GM12878 (cell line): ENCODE data around the gene NEK11. TPM values are rescaled to one million over a fixed set of nuclear protein-coding genes. Genes with fewer than 3 reads are reported as not detected.

ENCODE experiments used
- ATAC-seq: fragments of 200-7000 bp; cut with Tn5 transposase; 3 replicates; pipeline ENCODE4 v1.9.1; 2020; ENCODE audit warnings: mild to moderate bottlenecking, moderate library complexity
- BruUV-seq: library from RNA; stranded (reverse); fragments of 400-500 nt; replicated peaks from 2 replicates; lab custom pipeline; 2021; lab: Mats Ljungman, UMichigan
- CTCF ChIA-PET: fragments of 300-600 bp; sonication (Branson Sonifier 250); formaldehyde crosslinking; extraction: SDS; loops from one replicate; lab custom pipeline; 2021; ENCODE audit warnings: inconsistent platforms; lab: Yijun Ruan, JAX
- POLR2A ChIA-PET: fragments of 350-600 bp; formaldehyde crosslinking; extraction: SDS; loops from one replicate; lab custom pipeline; 2021; ENCODE audit warnings: inconsistent platforms; lab: Charles Lee
- RAD21 ChIA-PET: fragments of 300-600 bp; sonication (Branson Sonifier 250); formaldehyde crosslinking; loops from one replicate; lab custom pipeline; 2023; ENCODE audit warnings: antibody characterized with exemption; ENCODE audit not compliant: unreplicated experiment; lab: Charles Lee
- SMC1A ChIA-PET: fragments of 300-600 bp; sonication (Branson Sonifier 250); formaldehyde crosslinking; loops from one replicate; lab custom pipeline; 2023; ENCODE audit not compliant: unreplicated experiment, uncharacterized antibody; lab: Charles Lee
- DNase-seq: peaks from one replicate; pipeline ENCODE4 v3.0.0-alpha.2; 2011; ENCODE audit warnings: low read depth, low spot score
- FAIRE-seq: peaks from 3 replicates; lab custom pipeline; 2011; peaks lifted over from hg19 to GRCh38; lab: Jason Lieb, UNC
- H2AFZ ChIP-seq: 2 replicates; pipeline ENCODE4 v1.6.0; 2011; ENCODE audit warnings: low read depth, low read length, control low read depth; ENCODE audit not compliant: control insufficient read depth
- H3K27ac ChIP-seq: 2 replicates; pipeline ENCODE4 v1.5.1; 2011; ENCODE audit warnings: control low read depth; ENCODE audit not compliant: control insufficient read depth, insufficient read depth
- H3K27me3 ChIP-seq, 2 experiments: replicated peaks in 1 of 2; 2 replicates each; pipeline versions ENCODE4 v1.6.0 to v1.6.1; 2011; ENCODE audit warnings: low read length in 1 of 2; ENCODE audit not compliant: control insufficient read depth in 2 of 2, insufficient read depth in 2 of 2
- H3K36me3 ChIP-seq, 2 experiments: 2 replicates each; pipeline ENCODE4 v1.5.1; 2011; ENCODE audit warnings: low read length in 1 of 2; ENCODE audit not compliant: control insufficient read depth in 2 of 2, insufficient read depth in 2 of 2
- H3K4me1 ChIP-seq: 2 replicates; pipeline ENCODE4 v1.6.1; 2011; ENCODE audit warnings: mild to moderate bottlenecking, low read length, moderate library complexity, mixed read lengths; ENCODE audit not compliant: control insufficient read depth, insufficient read depth
- H3K4me2 ChIP-seq: 2 replicates; pipeline ENCODE4 v1.6.0; 2011; ENCODE audit warnings: control low read depth; ENCODE audit not compliant: control insufficient read depth, insufficient read depth
- H3K4me3 ChIP-seq: fragments of 200-600 bp; sonication (generic); 2 replicates; pipeline ENCODE4 v1.5.1; 2016
- H3K79me2 ChIP-seq: 2 replicates; pipeline ENCODE4 v1.6.0; 2011; ENCODE audit warnings: low read length; ENCODE audit not compliant: control insufficient read depth, insufficient read depth
- H3K9ac ChIP-seq: 2 replicates; pipeline ENCODE4 v1.8.0; 2011; ENCODE audit warnings: low read length, control low read depth, mixed read lengths; ENCODE audit not compliant: control insufficient read depth, insufficient read depth
- H3K9me3 ChIP-seq: replicated peaks from 3 replicates; pipeline ENCODE4 v1.5.1; 2011; ENCODE audit warnings: mild to moderate bottlenecking, low read length; ENCODE audit not compliant: control insufficient read depth, insufficient read depth
- H4K20me1 ChIP-seq: 2 replicates; pipeline ENCODE4 v1.6.0; 2011; ENCODE audit not compliant: control insufficient read depth, insufficient read depth
- BACH1 ChIP-seq: fragments of 450-650 bp; IDR thresholded peaks from 2 replicates; pipeline ENCODE4 v1.6.1; 2017; ENCODE audit warnings: mild to moderate bottlenecking, borderline replicate concordance
- CHD4 ChIP-seq: fragments of 200-600 bp; sonication (generic); IDR thresholded peaks from 2 replicates; pipeline ENCODE4 v1.6.1; 2016; ENCODE audit warnings: mild to moderate bottlenecking
- FOS ChIP-seq: IDR thresholded peaks from 3 replicates; pipeline ENCODE4 v1.6.1; 2011; ENCODE audit warnings: borderline replicate concordance; ENCODE audit not compliant: insufficient read length; ENCODE audit errors: extremely low read depth
- FOXK2 ChIP-seq: fragments of 450-650 bp; IDR thresholded peaks from 2 replicates; pipeline ENCODE4 v1.6.1; 2017; ENCODE audit warnings: mild to moderate bottlenecking, moderate library complexity
- NFYA ChIP-seq: IDR thresholded peaks from 2 replicates; pipeline ENCODE4 v1.6.1; 2011; ENCODE audit warnings: low read depth, mild to moderate bottlenecking, low read length, improper control_type of control experiment, borderline replicate concordance
- PAX5 ChIP-seq: IDR thresholded peaks from 2 replicates; pipeline ENCODE4 v1.6.1; 2011; ENCODE audit warnings: low read depth, low read length, borderline replicate concordance
- POLR2A ChIP-seq: IDR thresholded peaks from 2 replicates; pipeline ENCODE4 v1.6.1; 2011; ENCODE audit warnings: low read depth, mild to moderate bottlenecking, low read length
- SMAD1 ChIP-seq: fragments of 450-650 bp; IDR thresholded peaks from 2 replicates; pipeline ENCODE4 v1.6.1; 2018; ENCODE audit warnings: mild to moderate bottlenecking, low read depth; ENCODE audit not compliant: partially characterized antibody
- SMARCA5 ChIP-seq: fragments of 450-650 bp; IDR thresholded peaks from 2 replicates; pipeline ENCODE4 v1.6.1; 2017; ENCODE audit warnings: mild to moderate bottlenecking
- SMC3 ChIP-seq: IDR thresholded peaks from 2 replicates; pipeline ENCODE4 v1.6.1; 2011; ENCODE audit warnings: low read length, improper control_type of control experiment, borderline replicate concordance
- SREBF1 ChIP-seq: IDR thresholded peaks from 2 replicates; pipeline ENCODE4 v1.6.1; 2012; ENCODE audit warnings: mild to moderate bottlenecking, low read length
- TCF12 ChIP-seq: IDR thresholded peaks from 2 replicates; pipeline ENCODE4 v1.6.1; 2011; ENCODE audit warnings: low read depth, mild to moderate bottlenecking, low read length
- YY1 ChIP-seq: IDR thresholded peaks from 2 replicates; pipeline ENCODE4 v1.6.1; 2011; ENCODE audit warnings: low read depth, mild to moderate bottlenecking, low read length
- ZNF384 ChIP-seq: IDR thresholded peaks from 2 replicates; pipeline ENCODE4 v1.6.1; 2012; ENCODE audit warnings: low read depth, mild to moderate bottlenecking, low read length, improper control_type of control experiment, borderline replicate concordance
- WGBS: methylation state at CpG from one replicate; pipeline ENCODE4 v1.1.6; 2016; ENCODE audit warnings: low lambda C conversion rate; ENCODE audit not compliant: insufficient replicate concordance, insufficient coverage; ENCODE audit errors: missing lambda C conversion rate; 5-methylcytosine and 5-hydroxymethylcytosine counted together
- in situ Hi-C: fragments of 300-500 bp; cut with MboI; formaldehyde crosslinking; loops from 9 replicates; pipeline ENCODE4 v1.14.3; 2018; ENCODE audit warnings: mixed read lengths
- intact Hi-C: fragments of 100-400 bp; cut with micrococcal nuclease; formaldehyde crosslinking; loops from one replicate; pipeline ENCODE4 v1.14.2; 2022; ENCODE audit not compliant: unreplicated experiment
- polyA plus RNA-seq, 11 experiments: library from polyadenylated mRNA; depleted of rRNA in 4 of 11; unstranded in 6 of 11; stranded (reverse) in 5 of 11; fragments of >200 nt; fragmentation: Nextera tagmentation in 4 of 11; fragmentation: Illumina TruSeq in 1 of 11; extraction: Ambion mirVana in 4 of 11; extraction: Trizol in 1 of 11; gene quantifications; 1 replicate in 1 of 11; 2 replicates in 10 of 11; pipeline versions ENCODE4 v1.2.1 to v1.2.3, GENCODE V29; 2011 to 2016; ENCODE audit warnings: inconsistent platforms in 2 of 11, missing spikeins in 2 of 11, low read depth in 1 of 11
- total RNA-seq, 4 experiments: library from RNA; depleted of rRNA in 3 of 4; stranded (reverse); fragments of >200 nt in 3 of 4; fragmentation: Illumina TruSeq in 1 of 4; extraction: Trizol in 1 of 4; gene quantifications; 2 replicates each; pipeline versions ENCODE4 v1.2.1 to v1.2.3, GENCODE V29; 2013 to 2021
- TF ChIP-seq, protein P1 (sequence below): fragments of 450-650 bp; IDR thresholded peaks from 2 replicates; pipeline ENCODE4 v1.6.1; 2017; ENCODE audit warnings: antibody characterized with exemption, mild to moderate bottlenecking, moderate library complexity
- TF ChIP-seq, protein P2 (sequence below): fragments of 450-650 bp; IDR thresholded peaks from 2 replicates; pipeline ENCODE4 v1.6.1; 2017; ENCODE audit warnings: mild to moderate bottlenecking, moderate library complexity
- TF ChIP-seq, protein P3 (sequence below): fragments of 450-650 bp; IDR thresholded peaks from 2 replicates; pipeline ENCODE4 v1.6.1; 2016; ENCODE audit warnings: mild to moderate bottlenecking
- TF ChIP-seq, protein P4 (sequence below): IDR thresholded peaks from 2 replicates; pipeline ENCODE4 v1.6.1; 2011; ENCODE audit warnings: low read depth, mild to moderate bottlenecking, low read length, moderate library complexity, borderline replicate concordance; ENCODE audit errors: extremely low read depth

Gene NEK11
- total and polyA plus RNA-seq, 10 of the 15 experiments (the other 5 are each of a cell fraction or from before 2014, with no cell fraction given) = 0.05 to 0.94 (median 0.36) TPM; not detected in 1

DNA sequence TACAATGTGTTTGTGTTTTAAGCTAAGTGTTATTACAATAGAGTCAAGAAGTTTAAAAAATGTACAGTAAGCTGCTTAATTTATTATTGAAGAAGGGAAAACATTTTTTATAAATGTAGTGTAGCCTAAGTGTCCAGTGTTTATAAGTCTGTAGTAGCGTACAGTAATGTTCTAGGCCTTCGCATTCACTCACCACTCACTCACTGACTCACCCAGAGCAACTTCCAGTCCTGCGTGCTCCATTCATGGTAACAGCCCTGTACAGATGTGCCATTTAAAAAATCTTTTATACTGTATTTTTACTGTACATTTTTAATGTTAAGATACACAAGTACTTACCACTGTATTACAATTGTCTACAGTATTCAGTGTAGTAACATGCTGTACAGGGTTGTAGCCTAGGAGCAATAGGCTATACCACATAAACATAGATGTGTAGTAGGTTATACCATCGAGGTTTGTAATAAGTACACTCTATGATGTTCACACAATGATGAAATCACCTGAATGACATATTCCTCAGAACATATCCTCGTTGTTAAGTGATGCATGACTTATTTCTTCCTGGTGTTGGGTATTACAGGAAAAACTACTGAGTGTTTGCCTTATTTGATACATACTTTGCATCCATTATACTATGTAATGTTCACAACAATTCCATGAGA lies 198.3 kb downstream of the NEK11 start:
- no peak for FAIRE-seq
- no peaks in the 10 kb centered on the region for H3K36me3 ChIP-seq
- no TSS peak for BruUV-seq
- no peak overlapping the region for H3K27ac ChIP-seq
- RAD21 ChIA-PET = no interaction called here
- H3K4me1 ChIP-seq = no peaks in the 10 kb centered on the region
- WGBS = 56% methylated on average over 5 of the region's 5 CpGs
- CTCF ChIA-PET = interaction anchor here (1.0 kb wide), 1 partner anchor 11 kb away, joined by 3 read pairs; no protein-coding TSS in a partner anchor
- no peaks in the 10 kb centered on the region for H3K27me3 ChIP-seq
- SMC1A ChIA-PET = no interaction called here
- no peak overlapping the region for H2AFZ ChIP-seq
- in situ Hi-C loops = no loop called here
- DNase-seq = no peak
- ATAC-seq = no peak
- H3K9ac ChIP-seq = no peak overlapping the region
- no peaks in the 10 kb centered on the region for H3K79me2 ChIP-seq
- no peak overlapping the region for H3K4me2 ChIP-seq
- POLR2A ChIA-PET = no interaction called here
- no peaks in the 10 kb centered on the region for H4K20me1 ChIP-seq
- no peaks in the 10 kb centered on the region for H3K9me3 ChIP-seq
- H3K4me3 ChIP-seq = no peak overlapping the region
- intact Hi-C loops = no loop called here
- TF ChIP-seq PAX5 (no peak), TCF12 (no peak), BACH1 (no peak), SREBF1 (no peak), FOS (no peak), SMARCA5 (no peak), SMC3 (no peak), YY1 (no peak), SMAD1 (no peak), CHD4 (no peak), FOXK2 (no peak), NFYA (no peak), ZNF384 (no peak), POLR2A (no peak)
- TF ChIP-seq, protein P1, sequence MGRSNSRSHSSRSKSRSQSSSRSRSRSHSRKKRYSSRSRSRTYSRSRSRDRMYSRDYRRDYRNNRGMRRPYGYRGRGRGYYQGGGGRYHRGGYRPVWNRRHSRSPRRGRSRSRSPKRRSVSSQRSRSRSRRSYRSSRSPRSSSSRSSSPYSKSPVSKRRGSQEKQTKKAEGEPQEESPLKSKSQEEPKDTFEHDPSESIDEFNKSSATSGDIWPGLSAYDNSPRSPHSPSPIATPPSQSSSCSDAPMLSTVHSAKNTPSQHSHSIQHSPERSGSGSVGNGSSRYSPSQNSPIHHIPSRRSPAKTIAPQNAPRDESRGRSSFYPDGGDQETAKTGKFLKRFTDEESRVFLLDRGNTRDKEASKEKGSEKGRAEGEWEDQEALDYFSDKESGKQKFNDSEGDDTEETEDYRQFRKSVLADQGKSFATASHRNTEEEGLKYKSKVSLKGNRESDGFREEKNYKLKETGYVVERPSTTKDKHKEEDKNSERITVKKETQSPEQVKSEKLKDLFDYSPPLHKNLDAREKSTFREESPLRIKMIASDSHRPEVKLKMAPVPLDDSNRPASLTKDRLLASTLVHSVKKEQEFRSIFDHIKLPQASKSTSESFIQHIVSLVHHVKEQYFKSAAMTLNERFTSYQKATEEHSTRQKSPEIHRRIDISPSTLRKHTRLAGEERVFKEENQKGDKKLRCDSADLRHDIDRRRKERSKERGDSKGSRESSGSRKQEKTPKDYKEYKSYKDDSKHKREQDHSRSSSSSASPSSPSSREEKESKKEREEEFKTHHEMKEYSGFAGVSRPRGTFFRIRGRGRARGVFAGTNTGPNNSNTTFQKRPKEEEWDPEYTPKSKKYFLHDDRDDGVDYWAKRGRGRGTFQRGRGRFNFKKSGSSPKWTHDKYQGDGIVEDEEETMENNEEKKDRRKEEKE = no peak
- TF ChIP-seq, protein P2, sequence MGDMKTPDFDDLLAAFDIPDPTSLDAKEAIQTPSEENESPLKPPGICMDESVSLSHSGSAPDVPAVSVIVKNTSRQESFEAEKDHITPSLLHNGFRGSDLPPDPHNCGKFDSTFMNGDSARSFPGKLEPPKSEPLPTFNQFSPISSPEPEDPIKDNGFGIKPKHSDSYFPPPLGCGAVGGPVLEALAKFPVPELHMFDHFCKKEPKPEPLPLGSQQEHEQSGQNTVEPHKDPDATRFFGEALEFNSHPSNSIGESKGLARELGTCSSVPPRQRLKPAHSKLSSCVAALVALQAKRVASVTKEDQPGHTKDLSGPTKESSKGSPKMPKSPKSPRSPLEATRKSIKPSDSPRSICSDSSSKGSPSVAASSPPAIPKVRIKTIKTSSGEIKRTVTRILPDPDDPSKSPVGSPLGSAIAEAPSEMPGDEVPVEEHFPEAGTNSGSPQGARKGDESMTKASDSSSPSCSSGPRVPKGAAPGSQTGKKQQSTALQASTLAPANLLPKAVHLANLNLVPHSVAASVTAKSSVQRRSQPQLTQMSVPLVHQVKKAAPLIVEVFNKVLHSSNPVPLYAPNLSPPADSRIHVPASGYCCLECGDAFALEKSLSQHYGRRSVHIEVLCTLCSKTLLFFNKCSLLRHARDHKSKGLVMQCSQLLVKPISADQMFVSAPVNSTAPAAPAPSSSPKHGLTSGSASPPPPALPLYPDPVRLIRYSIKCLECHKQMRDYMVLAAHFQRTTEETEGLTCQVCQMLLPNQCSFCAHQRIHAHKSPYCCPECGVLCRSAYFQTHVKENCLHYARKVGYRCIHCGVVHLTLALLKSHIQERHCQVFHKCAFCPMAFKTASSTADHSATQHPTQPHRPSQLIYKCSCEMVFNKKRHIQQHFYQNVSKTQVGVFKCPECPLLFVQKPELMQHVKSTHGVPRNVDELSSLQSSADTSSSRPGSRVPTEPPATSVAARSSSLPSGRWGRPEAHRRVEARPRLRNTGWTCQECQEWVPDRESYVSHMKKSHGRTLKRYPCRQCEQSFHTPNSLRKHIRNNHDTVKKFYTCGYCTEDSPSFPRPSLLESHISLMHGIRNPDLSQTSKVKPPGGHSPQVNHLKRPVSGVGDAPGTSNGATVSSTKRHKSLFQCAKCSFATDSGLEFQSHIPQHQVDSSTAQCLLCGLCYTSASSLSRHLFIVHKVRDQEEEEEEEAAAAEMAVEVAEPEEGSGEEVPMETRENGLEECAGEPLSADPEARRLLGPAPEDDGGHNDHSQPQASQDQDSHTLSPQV = no peak
- TF ChIP-seq, protein P3, sequence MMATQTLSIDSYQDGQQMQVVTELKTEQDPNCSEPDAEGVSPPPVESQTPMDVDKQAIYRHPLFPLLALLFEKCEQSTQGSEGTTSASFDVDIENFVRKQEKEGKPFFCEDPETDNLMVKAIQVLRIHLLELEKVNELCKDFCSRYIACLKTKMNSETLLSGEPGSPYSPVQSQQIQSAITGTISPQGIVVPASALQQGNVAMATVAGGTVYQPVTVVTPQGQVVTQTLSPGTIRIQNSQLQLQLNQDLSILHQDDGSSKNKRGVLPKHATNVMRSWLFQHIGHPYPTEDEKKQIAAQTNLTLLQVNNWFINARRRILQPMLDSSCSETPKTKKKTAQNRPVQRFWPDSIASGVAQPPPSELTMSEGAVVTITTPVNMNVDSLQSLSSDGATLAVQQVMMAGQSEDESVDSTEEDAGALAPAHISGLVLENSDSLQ = no peak
- TF ChIP-seq, protein P4, sequence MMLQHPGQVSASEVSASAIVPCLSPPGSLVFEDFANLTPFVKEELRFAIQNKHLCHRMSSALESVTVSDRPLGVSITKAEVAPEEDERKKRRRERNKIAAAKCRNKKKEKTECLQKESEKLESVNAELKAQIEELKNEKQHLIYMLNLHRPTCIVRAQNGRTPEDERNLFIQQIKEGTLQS = no peak
